ENCODE measurements around the gene NIPA2.

Gene NIPA2

DNA sequence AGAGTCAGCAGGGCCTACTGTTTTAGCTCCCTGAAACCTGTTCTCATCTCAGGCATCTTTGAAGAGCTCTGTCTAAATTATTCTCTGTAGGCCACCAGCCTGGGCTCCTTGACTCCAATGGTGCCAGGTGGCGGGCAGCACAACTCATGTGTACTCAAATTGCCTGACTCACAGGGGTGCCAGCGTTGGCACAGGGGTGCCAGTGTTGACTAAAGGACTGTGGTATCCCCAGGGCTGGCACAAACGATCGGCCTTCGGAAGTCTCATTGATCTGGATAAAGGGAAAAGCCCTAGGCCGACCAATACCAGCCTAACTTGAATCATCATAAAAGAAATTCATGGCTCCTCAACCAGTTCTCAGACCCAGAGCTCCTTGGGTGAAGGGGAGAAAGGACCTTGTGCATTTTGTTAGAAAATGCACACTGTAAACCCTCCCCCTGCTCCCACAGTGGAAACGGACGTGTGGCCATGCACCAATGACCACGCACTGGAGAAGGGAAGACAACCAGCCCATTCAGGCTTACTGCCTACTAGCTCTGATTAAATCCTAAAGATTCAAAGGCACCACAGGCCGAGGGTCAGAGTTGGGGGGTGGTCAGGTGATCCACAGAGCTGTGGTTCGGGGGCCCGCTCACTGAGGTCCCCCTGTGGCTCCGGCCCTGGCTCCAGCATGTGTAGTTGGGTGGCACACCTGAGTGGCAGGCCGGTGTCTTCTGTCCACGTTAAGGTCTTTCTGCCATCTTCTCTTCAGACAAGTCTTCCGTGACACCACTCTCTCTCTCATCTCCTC lies 68.9 kb downstream of the NIPA2 start:
- Histone ChIP-seq H3K27ac (ENCODE audit: low read length) (no peak overlapping the region), H3K9me3 (replicated peaks; ENCODE audit: insufficient read depth, low read length) (no peaks in the 10 kb centered on the region), H2AFZ (ENCODE audit: low read length) (no peak overlapping the region), H3K36me3 (replicated peaks; ENCODE audit: insufficient read depth, low read length) (no peaks in the 10 kb centered on the region; the same call in 1 of the 2 replicates), H3K79me2 (ENCODE audit: low read length) (no peaks in the 10 kb centered on the region), H3K4me3 (ENCODE audit: low read length) (no peak overlapping the region), H3K9ac (ENCODE audit: low read length) (no peak overlapping the region), H3K4me1 (ENCODE audit: low read length) (no peaks in the 10 kb centered on the region), H3K4me2 (ENCODE audit: low read depth, low read length) (no peak overlapping the region), H4K20me1 (ENCODE audit: insufficient read depth, low read length) (no peaks in the 10 kb centered on the region), H3F3A (ENCODE audit: insufficient read depth, low read length) (no peaks in the 10 kb centered on the region), H3K27me3 (replicated peaks; ENCODE audit: insufficient read depth, low read length) (no peaks in the 10 kb centered on the region), H3K9me2 (replicated peaks; ENCODE audit: insufficient read depth, low read length) (no peaks in the 10 kb centered on the region)
- no peak for TF ChIP-seq EZH2 (optimal IDR thresholded peaks at IDR 0.05; ENCODE audit: low read depth, low read length)
- TF ChIP-seq EZH2phosphoT487 (IDR thresholded peaks at IDR 0.05; ENCODE audit: low read length) = no peak
- TF ChIP-seq, protein P1, sequence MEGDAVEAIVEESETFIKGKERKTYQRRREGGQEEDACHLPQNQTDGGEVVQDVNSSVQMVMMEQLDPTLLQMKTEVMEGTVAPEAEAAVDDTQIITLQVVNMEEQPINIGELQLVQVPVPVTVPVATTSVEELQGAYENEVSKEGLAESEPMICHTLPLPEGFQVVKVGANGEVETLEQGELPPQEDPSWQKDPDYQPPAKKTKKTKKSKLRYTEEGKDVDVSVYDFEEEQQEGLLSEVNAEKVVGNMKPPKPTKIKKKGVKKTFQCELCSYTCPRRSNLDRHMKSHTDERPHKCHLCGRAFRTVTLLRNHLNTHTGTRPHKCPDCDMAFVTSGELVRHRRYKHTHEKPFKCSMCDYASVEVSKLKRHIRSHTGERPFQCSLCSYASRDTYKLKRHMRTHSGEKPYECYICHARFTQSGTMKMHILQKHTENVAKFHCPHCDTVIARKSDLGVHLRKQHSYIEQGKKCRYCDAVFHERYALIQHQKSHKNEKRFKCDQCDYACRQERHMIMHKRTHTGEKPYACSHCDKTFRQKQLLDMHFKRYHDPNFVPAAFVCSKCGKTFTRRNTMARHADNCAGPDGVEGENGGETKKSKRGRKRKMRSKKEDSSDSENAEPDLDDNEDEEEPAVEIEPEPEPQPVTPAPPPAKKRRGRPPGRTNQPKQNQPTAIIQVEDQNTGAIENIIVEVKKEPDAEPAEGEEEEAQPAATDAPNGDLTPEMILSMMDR (IDR thresholded peaks at IDR 0.05; ENCODE audit: low read length) = no peak
- no peak for DNase-seq

DNA sequence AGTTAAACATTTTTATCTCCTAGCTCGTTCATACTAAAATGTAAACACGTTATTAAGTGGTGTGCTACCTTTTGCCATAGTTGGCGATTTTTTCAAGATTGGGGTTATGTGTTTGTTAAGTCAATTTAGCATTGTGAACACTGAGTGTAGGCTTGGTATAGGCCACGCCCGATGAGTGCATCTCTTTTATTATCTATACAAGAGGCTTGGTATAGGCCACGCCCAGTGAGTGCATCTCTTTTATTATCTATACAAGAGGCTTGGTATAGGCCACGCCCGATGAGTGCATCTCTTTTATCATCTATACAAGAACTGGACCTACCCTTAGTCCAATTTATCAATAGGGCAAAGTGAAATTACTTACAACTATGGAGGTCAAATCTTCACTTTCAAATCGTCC lies 70.4 kb downstream of the NIPA2 start:
- no peaks in the 10 kb centered on the region for H4K20me1 ChIP-seq (ENCODE audit: insufficient read depth, low read length)
- H3K27ac ChIP-seq (ENCODE audit: low read length) = no peak overlapping the region
- H3K9me3 ChIP-seq (replicated peaks; ENCODE audit: insufficient read depth, low read length) = no peaks in the 10 kb centered on the region
- no peak overlapping the region for H3K4me3 ChIP-seq (ENCODE audit: low read length)
- no peak overlapping the region for H2AFZ ChIP-seq (ENCODE audit: low read length)
- DNase-seq = no peak
- no peaks in the 10 kb centered on the region for H3K9me2 ChIP-seq (replicated peaks; ENCODE audit: insufficient read depth, low read length)
- TF ChIP-seq EZH2phosphoT487 (IDR thresholded peaks at IDR 0.05; ENCODE audit: low read length) (no peak), EZH2 (optimal IDR thresholded peaks at IDR 0.05; ENCODE audit: low read depth, low read length) (no peak)
- TF ChIP-seq, protein P1 (IDR thresholded peaks at IDR 0.05; ENCODE audit: low read length) = no peak
- H3K27me3 ChIP-seq (replicated peaks; ENCODE audit: insufficient read depth, low read length) = no peaks in the 10 kb centered on the region
- H3K9ac ChIP-seq (ENCODE audit: low read length) = no peak overlapping the region
- H3K4me2 ChIP-seq (ENCODE audit: low read depth, low read length) = no peak overlapping the region
- H3K4me1 ChIP-seq (ENCODE audit: low read length) = no peaks in the 10 kb centered on the region
- no peaks in the 10 kb centered on the region for H3F3A ChIP-seq (ENCODE audit: insufficient read depth, low read length)
- H3K36me3 ChIP-seq (replicated peaks; ENCODE audit: insufficient read depth, low read length) = no peaks in the 10 kb centered on the region; the same call in 1 of the 2 replicates
- no peaks in the 10 kb centered on the region for H3K79me2 ChIP-seq (ENCODE audit: low read length)

DNA sequence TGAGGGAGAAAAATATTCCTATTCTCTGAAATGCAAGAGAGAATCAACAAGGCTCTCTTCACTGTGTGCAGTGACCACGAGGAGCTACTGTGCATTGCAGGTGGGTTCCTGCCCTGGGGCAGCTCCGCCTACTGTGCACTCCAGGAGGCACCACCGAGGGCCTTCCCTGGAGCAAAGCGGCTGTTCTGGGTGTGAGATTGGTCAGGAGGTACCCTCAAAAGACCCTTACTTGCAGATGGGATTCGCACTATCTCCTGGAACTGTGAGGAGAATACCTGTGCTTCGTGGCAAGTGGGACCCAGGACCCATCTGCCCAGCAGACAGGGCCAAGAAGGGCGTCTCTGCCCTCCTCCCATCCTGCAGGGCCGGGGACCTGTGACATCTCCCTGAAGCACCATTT lies 72.8 kb downstream of the NIPA2 start:
- Histone ChIP-seq H3K4me1 (ENCODE audit: low read length) (no peaks in the 10 kb centered on the region), H3K79me2 (ENCODE audit: low read length) (no peaks in the 10 kb centered on the region), H3K27me3 (replicated peaks; ENCODE audit: insufficient read depth, low read length) (no peaks in the 10 kb centered on the region), H2AFZ (ENCODE audit: low read length) (no peak overlapping the region), H3K27ac (ENCODE audit: low read length) (no peak overlapping the region), H3K9ac (ENCODE audit: low read length) (no peak overlapping the region), H4K20me1 (ENCODE audit: insufficient read depth, low read length) (no peaks in the 10 kb centered on the region), H3K4me2 (ENCODE audit: low read depth, low read length) (no peak overlapping the region), H3F3A (ENCODE audit: insufficient read depth, low read length) (no peaks in the 10 kb centered on the region), H3K4me3 (ENCODE audit: low read length) (no peak overlapping the region), H3K9me3 (replicated peaks; ENCODE audit: insufficient read depth, low read length) (no peaks in the 10 kb centered on the region), H3K9me2 (replicated peaks; ENCODE audit: insufficient read depth, low read length) (no peaks in the 10 kb centered on the region), H3K36me3 (replicated peaks; ENCODE audit: insufficient read depth, low read length) (no peaks in the 10 kb centered on the region; the same call in 1 of the 2 replicates)
- DNase-seq = no peak
- TF ChIP-seq EZH2 (optimal IDR thresholded peaks at IDR 0.05; ENCODE audit: low read depth, low read length) = no peak
- TF ChIP-seq, protein P1 (IDR thresholded peaks at IDR 0.05; ENCODE audit: low read length) = no peak
- no peak for TF ChIP-seq EZH2phosphoT487 (IDR thresholded peaks at IDR 0.05; ENCODE audit: low read length)
